HG03025 (cell line): ENCODE results near the gene PRPH.
A peak's percentile ranks its signal among the peaks of the same experiment; 100 is the strongest.
"Not testable (repeated sequence)": the region's sequence is repeated elsewhere in the genome, so short reads cannot be mapped to it uniquely, and the experiment has no call there.

Source experiments
- ATAC-seq: cut with Tn5 transposase; IDR thresholded peaks from one replicate; pipeline ENCODE4 v1.9.1; 2021; ENCODE audit warnings: mild to moderate bottlenecking, moderate library complexity; ENCODE audit not compliant: unreplicated experiment, low FRiP score

The PRPH gene

DNA sequence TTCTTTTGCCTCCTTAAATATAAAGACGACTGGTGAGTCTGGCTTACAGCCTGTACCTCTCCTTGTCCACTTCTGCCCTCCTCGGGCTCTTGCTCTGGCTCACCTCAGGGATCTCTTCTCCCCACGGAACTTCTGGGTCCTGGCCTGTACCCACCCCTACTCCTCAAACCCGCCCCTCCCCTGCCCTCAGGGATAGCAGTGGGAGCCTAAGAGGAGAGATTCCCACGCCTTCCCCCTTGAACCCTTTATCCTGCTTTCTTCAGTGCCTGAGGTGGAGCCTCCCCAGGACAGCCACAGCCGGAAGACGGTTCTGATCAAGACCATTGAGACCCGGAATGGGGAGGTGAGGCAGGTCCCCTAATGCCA is 2.7 kb downstream of the PRPH start:
- ATAC-seq, result no peak

DNA sequence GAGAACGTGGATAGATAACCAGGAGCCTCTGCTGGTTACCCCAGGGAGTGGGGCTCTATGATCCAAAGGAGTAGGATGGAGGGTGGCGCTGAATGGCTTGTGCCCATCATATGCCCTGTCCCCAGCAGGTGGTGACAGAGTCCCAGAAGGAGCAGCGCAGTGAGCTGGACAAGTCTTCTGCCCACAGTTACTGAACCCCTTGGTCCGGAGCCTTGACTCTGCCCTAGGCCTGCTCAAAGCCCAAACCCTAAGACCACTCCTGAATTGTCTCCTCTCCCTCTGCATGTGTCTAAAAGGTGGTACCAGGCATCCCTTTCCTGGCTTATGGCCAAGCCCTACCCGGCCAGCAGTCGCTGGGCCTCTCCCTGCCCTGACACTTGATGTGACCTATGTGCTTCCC is 3.2 kb downstream of the PRPH start:
- no peak for ATAC-seq

DNA sequence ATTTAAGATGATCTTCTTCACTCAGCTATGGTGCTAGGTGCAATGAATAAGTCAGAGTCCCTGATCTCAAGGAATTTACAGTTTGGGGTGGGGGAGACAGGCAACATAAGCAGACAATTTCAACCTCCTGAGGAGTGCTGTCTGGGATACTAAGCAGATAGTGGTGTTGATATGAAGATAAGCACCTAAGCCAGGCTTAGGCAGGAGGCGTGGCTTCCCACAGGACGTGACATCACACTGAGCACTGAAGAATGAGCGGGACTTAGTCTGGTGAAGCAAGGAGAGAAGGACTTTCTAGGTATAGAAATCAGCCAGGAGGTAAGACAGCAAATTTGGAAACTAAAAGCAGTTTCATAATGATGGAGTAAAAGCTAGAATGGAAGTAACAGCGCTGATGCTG is 6.8 kb downstream of the PRPH start:
- ATAC-seq, result no peak

DNA sequence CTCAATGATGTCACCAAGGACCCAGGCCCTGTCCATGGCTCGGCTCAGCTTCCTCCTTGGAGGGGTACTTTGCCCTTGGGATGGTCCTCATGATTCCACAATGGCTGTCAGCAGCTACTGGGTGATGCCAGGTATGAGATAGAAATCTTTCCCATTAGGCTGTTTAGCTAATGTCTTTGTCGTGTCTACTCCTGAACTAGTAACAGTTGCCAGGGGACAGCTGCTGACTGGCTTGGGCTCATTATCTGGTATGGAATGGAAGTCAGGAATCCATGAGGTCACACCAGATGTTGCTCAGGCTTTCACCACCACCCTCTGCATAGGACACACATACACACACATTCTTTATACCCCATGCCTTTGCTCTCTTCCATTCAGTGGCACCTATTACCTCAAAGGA is 9.2 kb downstream of the PRPH start:
- no peak for ATAC-seq

DNA sequence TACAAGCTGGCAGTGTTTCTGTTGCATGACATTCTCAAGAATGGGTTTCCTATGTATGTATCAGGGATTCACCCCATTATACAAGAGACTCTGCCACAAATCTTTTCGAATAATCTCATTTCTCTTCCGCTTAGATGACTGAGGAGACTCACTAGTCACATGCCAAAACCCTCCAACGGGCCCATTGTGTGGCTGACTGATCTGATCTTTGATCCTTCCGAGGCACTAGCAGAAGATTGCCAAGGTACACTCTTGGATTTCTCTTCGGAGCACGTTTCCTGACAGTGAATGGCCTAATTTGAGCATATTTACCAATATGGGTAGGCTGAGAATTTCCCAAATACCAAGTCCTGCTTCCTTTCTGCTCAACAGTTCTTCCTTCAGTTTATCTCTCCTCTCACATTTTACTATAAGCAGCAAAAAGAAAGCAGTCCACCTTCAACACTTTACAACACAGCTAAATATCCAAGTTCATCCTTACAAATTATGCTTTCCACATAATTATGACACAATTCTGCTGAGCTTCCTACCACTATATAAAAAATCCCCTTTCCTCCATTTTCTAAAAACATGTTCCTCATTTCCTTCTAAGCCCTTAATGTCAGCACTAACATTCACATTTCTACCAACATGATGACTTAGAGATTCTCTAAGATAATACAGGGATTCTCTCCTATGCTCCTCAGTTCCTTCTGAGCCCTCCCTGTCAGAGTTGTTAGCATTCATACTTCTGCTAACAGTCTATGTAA is 11.0 kb downstream of the PRPH start:
- no peak for ATAC-seq

DNA sequence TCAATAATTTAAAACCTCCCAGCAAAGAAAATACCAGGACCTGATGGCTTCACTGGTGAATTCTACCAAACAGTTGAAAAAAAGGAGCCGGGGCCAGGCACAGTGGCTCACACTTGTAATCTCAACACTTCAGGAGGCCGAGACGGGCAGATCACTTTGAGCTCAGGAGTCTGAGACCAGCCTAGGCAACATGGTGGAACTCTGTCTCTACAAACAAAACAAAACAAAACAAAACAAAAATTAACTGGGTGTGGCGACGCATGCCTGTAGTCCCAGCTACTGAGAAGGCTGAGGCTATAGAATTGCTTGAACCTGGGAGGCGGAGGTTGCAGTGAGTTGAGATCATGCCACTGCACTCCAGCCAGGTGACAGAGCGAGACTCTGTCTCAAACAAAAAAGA is 14.4 kb downstream of the PRPH start:
- no peak for ATAC-seq

DNA sequence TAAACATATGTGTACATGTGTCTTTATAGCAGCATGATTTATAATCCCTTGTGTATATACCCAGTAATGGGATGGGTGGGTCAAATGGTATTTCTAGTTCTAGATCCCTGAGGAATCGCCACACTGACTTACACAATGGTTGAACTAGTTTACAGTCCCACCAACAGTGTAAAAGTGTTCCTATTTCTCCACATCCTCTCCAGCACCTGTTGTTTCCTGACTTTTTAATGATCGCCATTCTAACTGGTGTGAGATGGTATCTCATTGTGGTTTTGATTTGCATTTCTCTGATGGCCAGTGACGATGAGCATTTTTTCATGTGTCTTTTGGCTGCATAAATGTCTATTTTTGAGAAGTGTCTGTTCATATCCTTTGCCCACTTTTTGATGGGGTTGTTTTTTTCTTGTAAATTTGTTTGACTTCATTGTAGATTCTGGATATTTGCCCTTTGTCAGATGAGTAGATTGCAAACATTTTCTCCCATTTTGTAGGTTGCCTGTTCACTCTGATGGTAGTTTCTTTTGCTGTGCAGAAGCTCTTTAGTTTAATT is 15.6 kb downstream of the PRPH start:
- not testable (repeated sequence) for ATAC-seq

DNA sequence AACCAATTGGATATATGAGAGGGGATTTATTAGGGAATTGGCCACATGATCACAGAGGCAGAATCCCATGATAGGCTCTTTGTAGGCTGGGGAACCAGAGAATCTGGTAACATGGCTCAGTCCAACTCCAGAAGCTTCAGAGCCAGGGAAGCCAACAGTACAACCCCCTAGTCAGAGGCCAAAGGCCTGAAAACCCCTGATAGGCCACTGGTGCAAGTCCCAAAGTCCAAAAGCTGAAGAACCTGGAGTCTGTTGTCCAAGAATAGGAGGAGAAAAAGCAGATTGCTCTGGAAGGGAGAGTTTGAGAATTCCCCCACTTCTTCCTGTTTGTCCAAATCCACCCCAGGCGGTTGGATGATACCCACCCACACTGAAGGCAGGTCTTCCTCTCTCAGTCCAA is 19.9 kb downstream of the PRPH start:
- no peak for ATAC-seq

DNA sequence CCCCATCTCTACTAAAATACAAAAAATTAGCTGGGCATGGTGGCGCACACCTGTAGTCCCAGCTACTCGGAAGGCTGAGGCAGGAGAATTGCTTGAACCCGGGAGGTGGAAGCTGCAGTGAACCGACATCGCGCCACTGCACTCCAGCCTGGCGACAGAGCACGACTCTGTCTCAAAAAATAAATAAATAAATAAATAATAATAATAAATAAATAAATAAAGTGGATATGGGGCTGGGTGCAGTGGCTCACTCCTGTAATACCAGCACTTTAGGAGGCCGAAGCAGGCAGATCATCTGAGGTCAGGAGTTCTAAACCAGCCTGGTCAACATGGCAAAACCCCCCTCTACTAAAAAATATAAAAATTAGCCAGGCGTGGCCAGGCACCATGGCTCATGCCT is 22.2 kb downstream of the PRPH start:
- ATAC-seq, result not testable (repeated sequence)

DNA sequence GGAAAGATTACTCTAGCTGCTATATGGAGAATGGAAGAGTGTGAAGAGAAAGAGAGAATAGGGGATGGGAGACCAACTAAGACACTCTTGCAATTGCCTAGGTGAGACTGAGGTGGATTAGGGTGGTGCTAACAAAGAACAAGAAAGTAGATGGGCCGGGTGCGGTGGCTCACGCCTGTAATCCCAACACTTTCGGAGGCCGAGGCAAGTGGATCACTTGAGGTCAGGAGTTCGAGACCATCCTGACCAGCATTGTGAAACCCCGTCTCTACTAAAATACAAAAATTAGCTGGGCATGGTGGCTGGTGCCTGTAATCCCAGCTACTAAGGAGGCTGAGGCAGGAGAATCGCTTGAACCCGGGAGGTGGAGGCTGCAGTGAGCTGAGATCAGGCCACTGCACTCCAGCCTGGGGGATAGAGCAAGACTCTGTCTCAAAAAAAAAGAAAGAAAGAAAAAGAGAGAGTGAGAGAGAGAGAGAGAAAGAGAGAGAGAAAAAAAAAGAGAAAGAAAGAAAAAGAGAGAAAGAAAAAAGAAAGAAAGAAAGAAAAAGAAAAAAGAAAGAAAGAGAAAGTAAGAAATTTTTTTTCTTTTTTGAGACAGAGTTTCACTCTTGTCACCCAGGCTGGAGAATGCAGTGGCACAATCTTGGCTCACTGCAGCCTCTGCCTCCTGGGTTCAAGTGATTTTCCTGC is 25.6 kb downstream of the PRPH start:
- not testable (repeated sequence) for ATAC-seq

DNA sequence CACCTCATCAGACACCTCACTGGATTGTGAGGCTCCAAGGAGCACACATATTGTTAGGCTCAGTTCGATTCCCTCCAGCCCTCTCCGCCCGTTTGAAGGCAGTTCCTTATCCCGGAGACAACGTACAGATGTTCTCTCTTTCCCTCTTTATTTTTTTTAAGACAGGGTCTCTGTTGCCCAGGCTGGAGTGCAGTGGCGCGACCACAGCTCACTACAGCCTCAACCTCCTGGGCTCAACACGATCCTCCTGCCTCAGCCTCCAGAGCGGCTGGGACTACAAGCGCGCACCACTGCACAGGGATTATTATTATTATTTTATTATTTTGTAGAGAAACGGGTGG is 27.4 kb downstream of the PRPH start:
- no peak for ATAC-seq

DNA sequence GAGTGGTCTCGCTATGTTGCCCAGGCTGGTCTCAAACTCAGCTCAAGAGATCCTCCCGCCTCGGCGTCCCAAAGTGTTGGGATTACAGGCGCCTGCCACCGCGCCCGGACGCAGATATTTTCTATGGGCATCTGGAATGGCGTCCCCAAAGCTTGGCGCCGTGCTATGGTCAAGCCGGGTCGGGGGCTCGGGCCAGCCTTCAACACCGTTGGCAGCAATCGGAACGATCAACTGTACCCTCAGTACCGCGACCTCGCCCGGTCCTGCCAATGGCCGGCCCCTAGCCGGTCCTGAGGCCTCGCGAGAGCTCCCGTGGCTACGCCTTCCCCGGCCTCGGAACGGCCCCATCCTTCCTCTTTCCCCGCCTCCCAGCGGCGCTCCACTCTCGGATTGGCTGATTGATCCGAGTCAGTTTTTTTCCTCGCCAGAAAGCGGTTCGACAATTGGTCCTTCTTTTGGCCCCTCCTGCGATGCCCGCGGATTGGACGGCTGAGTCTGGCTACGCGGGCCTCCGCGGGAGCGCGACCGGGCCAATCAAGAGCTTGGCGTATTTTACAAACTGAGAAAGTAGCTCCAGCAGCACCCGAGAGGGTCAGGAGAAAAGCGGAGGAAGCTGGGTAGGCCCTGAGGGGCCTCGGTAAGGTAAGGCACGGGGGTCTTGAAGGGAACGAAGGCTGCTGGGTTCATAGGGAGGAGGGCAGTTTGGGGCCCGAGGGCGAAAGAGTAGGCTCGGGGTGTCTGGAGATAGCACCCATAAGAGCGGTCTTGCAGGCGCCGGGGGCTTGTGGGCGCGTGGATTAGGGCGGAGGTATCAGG is 28.0 kb downstream of the PRPH start, which contains the start of gene TROAP:
Gene TROAP, plus strand, starts transcription at position 548 of the 816 bp plus-strand sequence. CDS start 354 bp downstream, outside the sequence.
- peak; percentile 93 for ATAC-seq

DNA sequence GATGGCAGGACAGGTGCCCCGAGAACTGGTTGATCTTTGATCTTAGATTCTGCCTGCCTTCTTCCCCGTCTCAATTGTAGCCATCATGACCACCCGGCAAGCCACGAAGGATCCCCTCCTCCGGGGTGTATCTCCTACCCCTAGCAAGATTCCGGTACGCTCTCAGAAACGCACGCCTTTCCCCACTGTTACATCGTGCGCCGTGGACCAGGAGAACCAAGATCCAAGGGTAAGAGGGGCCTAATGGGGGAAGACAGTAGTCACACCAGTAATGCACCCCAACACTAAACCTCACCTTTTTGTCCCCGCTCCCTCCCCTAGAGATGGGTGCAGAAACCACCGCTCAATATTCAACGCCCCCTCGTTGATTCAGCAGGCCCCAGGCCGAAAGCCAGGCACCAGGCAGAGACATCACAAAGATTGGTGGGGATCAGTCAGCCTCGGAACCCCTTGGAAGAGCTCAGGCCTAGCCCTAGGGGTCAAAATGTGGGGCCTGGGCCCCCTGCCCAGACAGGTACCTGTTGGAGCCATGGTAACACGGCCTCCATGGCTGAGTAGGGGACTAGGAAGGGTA is 28.7 kb downstream of the PRPH start:
- ATAC-seq, result no peak

DNA sequence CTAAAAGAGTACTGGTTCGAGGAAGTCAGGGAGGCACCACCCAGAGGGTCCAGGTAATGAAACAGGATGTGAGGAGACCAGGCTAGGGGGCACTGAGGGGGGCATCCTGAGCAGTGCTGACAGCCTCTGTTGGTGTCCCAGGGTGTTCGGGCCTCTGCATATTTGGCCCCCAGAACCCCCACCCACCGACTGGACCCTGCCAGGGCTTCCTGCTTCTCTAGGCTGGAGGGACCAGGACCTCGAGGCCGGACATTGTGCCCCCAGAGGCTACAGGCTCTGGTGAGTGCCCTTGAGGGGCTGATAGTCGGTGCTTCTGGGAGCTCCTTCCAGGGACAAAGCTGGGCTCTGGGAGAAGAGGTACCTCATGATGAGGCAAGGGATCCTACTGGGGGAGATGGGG is 30.7 kb downstream of the PRPH start:
- ATAC-seq, result no peak

DNA sequence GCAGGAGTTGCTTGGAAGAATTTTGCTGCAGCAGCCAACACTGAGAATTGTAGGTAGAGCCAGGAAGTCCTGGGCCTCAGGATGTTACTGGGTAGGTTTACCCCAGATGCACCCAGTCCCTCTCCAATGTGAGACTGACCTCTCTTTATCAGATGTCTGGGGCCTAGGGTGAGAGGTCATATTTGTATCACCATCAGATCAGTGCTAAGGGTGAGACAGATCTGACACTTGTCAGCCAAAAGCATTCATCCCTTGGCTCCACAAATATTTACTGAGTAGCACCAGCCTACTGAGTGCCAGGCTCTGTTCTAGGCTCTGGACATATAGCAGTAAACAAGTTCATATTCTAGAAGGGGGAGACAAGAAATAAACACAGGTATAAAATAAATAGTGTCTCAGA is 32.4 kb downstream of the PRPH start:
- no peak for ATAC-seq

DNA sequence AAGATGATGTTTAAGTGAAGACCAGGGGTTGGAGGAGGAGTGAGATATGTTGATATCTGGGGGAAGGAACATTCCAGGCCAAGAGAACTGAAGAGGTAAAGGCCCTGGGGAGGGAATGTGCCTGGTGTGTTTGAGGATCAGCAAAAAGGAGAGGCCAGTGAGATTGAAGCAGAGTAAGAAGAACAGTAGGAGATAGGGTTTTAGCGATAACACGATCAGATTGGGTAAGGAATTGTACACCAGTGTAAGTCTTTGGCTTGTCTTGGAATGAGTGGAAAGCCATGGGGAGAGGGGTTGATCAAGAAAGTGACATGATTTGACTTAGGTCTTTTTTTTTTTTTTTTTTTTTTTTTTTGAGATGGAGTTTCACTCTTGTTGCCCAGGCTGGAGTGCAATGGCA is 32.9 kb downstream of the PRPH start:
- no peak for ATAC-seq

DNA sequence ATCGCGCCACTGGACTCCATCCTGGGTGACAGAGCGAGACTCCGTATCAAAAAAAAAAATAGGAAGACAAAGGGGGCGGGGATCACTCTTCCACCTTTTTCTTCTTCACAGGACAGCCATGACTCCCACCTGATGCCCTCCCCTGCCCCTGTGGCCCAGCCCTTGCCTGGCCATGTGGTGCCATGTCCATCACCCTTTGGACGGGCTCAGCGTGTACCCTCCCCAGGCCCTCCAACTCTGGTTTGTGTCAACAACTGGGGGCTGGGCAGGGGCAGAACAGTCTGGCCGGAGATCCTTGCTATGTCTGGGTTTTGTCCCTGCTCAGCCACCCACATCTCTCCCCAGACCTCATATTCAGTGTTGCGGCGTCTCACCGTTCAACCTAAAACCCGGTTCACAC is 33.9 kb downstream of the PRPH start:
- no peak for ATAC-seq

DNA sequence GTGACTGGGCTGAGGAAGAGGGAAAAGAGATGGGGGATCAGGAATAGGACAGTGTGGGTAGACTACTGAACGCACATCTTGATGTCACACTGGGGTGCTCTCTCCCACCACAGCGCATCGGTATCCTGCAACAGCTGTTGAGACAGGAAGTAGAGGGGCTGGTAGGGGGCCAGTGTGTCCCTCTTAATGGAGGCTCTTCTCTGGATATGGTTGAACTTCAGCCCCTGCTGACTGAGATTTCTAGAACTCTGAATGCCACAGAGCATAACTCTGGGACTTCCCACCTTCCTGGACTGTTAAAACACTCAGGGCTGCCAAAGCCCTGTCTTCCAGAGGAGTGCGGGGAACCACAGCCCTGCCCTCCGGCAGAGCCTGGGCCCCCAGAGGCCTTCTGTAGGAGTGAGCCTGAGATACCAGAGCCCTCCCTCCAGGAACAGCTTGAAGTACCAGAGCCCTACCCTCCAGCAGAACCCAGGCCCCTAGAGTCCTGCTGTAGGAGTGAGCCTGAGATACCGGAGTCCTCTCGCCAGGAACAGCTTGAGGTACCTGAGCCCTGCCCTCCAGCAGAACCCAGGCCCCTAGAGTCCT is 35.2 kb downstream of the PRPH start:
- ATAC-seq, result no peak

DNA sequence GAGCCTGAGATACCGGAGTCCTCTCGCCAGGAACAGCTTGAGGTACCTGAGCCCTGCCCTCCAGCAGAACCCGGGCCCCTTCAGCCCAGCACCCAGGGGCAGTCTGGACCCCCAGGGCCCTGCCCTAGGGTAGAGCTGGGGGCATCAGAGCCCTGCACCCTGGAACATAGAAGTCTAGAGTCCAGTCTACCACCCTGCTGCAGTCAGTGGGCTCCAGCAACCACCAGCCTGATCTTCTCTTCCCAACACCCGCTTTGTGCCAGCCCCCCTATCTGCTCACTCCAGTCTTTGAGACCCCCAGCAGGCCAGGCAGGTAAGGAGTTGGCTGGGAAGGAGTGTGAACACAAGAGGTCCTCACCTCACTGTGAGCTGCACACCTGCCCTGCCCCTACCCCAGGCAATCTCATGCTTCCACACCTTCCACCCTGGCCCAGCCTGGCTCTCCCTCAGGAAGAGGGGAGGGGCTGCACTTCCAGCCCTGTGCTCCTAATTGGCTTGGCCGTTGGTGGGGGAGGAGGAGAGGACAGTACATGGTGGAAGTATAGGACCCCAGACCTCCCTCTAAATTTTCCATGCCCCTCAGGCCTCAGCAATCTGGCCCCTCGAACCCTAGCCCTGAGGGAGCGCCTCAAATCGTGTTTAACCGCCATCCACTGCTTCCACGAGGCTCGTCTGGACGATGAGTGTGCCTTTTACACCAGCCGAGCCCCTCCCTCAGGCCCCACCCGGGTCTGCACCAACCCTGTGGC is 35.9 kb downstream of the PRPH start:
- no peak for ATAC-seq
